Liver (tissue), 10 donors: ENCODE results near the gene KDM5C. TPM values are rescaled to one million over a fixed set of nuclear protein-coding genes. Genes with fewer than 3 reads are reported as not detected.

Source experiments
- DNase-seq: peaks from one replicate; pipeline ENCODE4 v3.0.0-alpha.2; 2017; ENCODE audit warnings: low spot score
- H3K27ac ChIP-seq, 2 donors: one replicate each; pipeline ENCODE4 v1.7.0; 2013; ENCODE audit warnings: inconsistent platforms in 2 of 2, low read length in 2 of 2, control low read depth in 1 of 2, low read depth in 1 of 2, mild to moderate bottlenecking in 1 of 2
- H3K27me3 ChIP-seq, 4 donors: one replicate each; pipeline versions ENCODE4 v1.6.1 to v1.7.0; 2013; ENCODE audit warnings: low read length in 3 of 4, inconsistent platforms in 1 of 4, mild to moderate bottlenecking in 1 of 4, moderate library complexity in 1 of 4; ENCODE audit not compliant: control insufficient read depth in 4 of 4, insufficient read depth in 4 of 4
- H3K36me3 ChIP-seq, 4 donors: one replicate each; pipeline versions ENCODE4 v1.6.1 to v1.7.0; 2013; ENCODE audit warnings: low read length in 3 of 4, mild to moderate bottlenecking in 3 of 4, low read depth in 1 of 4, moderate library complexity in 1 of 4; ENCODE audit not compliant: control insufficient read depth in 4 of 4, insufficient read depth in 3 of 4
- H3K4me1 ChIP-seq, 4 donors: one replicate each; pipeline versions ENCODE4 v1.6.1 to v1.7.0; 2013; ENCODE audit warnings: low read length in 3 of 4, mild to moderate bottlenecking in 3 of 4, moderate library complexity in 1 of 4; ENCODE audit not compliant: control insufficient read depth in 4 of 4, insufficient read depth in 4 of 4
- H3K4me3 ChIP-seq, 3 donors: one replicate each; pipeline versions ENCODE4 v1.6.1 to v1.7.0; 2013; ENCODE audit warnings: low read length in 3 of 3, control low read depth in 1 of 3, low read depth in 1 of 3, mild to moderate bottlenecking in 1 of 3
- H3K9ac ChIP-seq, 2 donors: one replicate each; pipeline ENCODE4 v1.7.0; 2013; ENCODE audit warnings: low read length in 2 of 2, mild to moderate bottlenecking in 2 of 2, moderate library complexity in 2 of 2, control low read depth in 1 of 2, low read depth in 1 of 2
- H3K9me3 ChIP-seq, 4 donors: one replicate each; pipeline versions ENCODE4 v1.6.1 to v1.7.0; 2013; ENCODE audit warnings: low read length in 3 of 4; ENCODE audit not compliant: control insufficient read depth in 4 of 4
- RXRA ChIP-seq, 2 donors: IDR thresholded peaks; 2 replicates each; pipeline ENCODE4 v1.6.1; 2017 to 2018; ENCODE audit warnings: antibody characterized with exemption in 2 of 2, mild to moderate bottlenecking in 1 of 2
- SP1 ChIP-seq: IDR thresholded peaks from 2 replicates; pipeline ENCODE4 v1.6.1; 2018; ENCODE audit warnings: antibody characterized with exemption, mild to moderate bottlenecking
- WGBS: extraction: QIAGEN DNeasy Blood & Tissue Kit; methylation state at CpG from one replicate; pipeline ENCODE4 v1.1.7; 2013; 5-methylcytosine and 5-hydroxymethylcytosine counted together
- polyA plus RNA-seq, 2 donors: library from polyadenylated mRNA; stranded (reverse) in 1 of 2; unstranded in 1 of 2; fragments of 200-250 nt in 1 of 2; fragments of >200 nt in 1 of 2; fragmentation: Nextera tagmentation in 1 of 2; extraction: Ambion mirVana in 1 of 2; gene quantifications; one replicate each; pipeline versions ENCODE4 v1.2.1 to v1.2.3, GENCODE V29; 2013 to 2015
- small RNA-seq: library from RNA; depleted of rRNA; stranded (forward); fragments of <200 nt; gene quantifications from one replicate; pipeline ENCODE3, GENCODE V24; 2014
- total RNA-seq, 2 donors: library from RNA; depleted of rRNA; stranded (reverse); fragments of >200 nt; gene quantifications; one replicate each; pipeline ENCODE4 v1.2.3, GENCODE V29; 2014
- TF ChIP-seq, protein P1 (sequence below): IDR thresholded peaks from 2 replicates; pipeline ENCODE4 v1.6.1; 2016; ENCODE audit warnings: antibody characterized with exemption
- donor health status: healthy.
- donor health status: healthy.
- donor health status: healthy.
- donor health status: healthy.
- donor health status: healthy.

Gene KDM5C
- total and polyA plus RNA-seq, 4 donors: 14.7 to 74.7 (median 27.0) TPM

DNA sequence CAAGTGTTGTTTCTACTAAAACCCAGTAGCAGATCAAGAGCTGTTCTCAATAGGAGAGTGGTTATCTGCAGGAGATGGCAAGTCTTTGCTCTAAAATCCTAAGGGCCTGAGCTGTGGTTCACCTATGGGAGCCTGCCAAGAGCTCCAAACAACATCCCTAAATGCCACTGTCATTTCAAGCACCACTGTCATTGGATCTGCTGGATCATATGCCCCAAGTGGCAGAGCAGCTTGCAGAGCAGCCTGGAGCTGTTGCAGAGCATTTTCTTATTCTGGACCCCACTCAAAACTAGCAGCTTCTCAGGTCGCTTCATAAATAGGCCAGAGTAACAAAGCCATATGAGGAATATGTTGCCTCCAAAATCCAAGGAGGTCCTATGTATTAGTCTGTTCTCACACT lies 71.4 kb downstream of the KDM5C start:
- no peaks in the 10 kb centered on the region for H3K4me1 ChIP-seq
- DNase-seq: no peak
- H3K27me3 ChIP-seq: no peaks in the 10 kb centered on the region
- H3K9ac ChIP-seq: no peak overlapping the region
- no peak overlapping the region for H3K4me3 ChIP-seq
- no peak overlapping the region for H3K27ac ChIP-seq
- no peaks in the 10 kb centered on the region for H3K9me3 ChIP-seq
- WGBS: 97% methylated on average over 1 of the region's 1 CpG
- TF ChIP-seq RXRA (IDR thresholded peaks at IDR 0.05) (no peak), SP1 (no peak)
- TF ChIP-seq, protein P1, sequence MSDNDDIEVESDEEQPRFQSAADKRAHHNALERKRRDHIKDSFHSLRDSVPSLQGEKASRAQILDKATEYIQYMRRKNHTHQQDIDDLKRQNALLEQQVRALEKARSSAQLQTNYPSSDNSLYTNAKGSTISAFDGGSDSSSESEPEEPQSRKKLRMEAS: no peak
- no peaks in the 10 kb centered on the region for H3K36me3 ChIP-seq

Small RNA genes lying within 50 kb of the gene (small RNA-seq; reads per million reads assigned to genes)
- gene AL139396.1 (not detected), gene MIR6894 (0.13 reads per million), gene MIR6895 (not detected)

Other genes starting within 250 kb of the KDM5C start
- under 1 TPM; 0.25 to 0.61 TPM for gene GPR173, start 176.4 kb downstream of the KDM5C start, total RNA-seq
- gene GPR173, start 176.4 kb downstream of the KDM5C start, polyA plus RNA-seq: under 1 TPM in 1 of 2 donors, not detected in 1; 0.07 TPM
- gene TSPYL2, start 142.8 kb downstream of the KDM5C start, total RNA-seq: 1 to 10 TPM; 2.5 to 8.0 TPM
- 1 to 10 TPM; 2.5 to 7.2 TPM for gene TSPYL2, start 142.8 kb downstream of the KDM5C start, polyA plus RNA-seq
- 10 to 100 TPM in 1 of 2 donors, 1 to 10 TPM in 1; 6.7 to 13.6 TPM for gene KANTR, start 131.1 kb downstream of the KDM5C start, total RNA-seq
- gene KANTR, start 131.1 kb downstream of the KDM5C start, polyA plus RNA-seq: 1 to 10 TPM in 1 of 2 donors, under 1 TPM in 1; 0.44 to 2.7 TPM
- gene IQSEC2, start 56.4 kb upstream of the KDM5C start, total RNA-seq: 1 to 10 TPM; 1.0 to 2.1 TPM
- gene IQSEC2, start 56.4 kb upstream of the KDM5C start, polyA plus RNA-seq: 1 to 10 TPM in 1 of 2 donors, under 1 TPM in 1; 0.40 to 1.8 TPM
- 10 to 100 TPM; 20.8 to 25.6 TPM for gene SMC1A, start 197.4 kb upstream of the KDM5C start, total RNA-seq
- 10 to 100 TPM; 11.0 to 15.5 TPM for gene SMC1A, start 197.4 kb upstream of the KDM5C start, polyA plus RNA-seq
- under 1 TPM; 0.14 to 0.25 TPM for gene RIBC1, start 197.7 kb upstream of the KDM5C start, total RNA-seq
- under 1 TPM; 0.08 to 0.42 TPM for gene RIBC1, start 197.7 kb upstream of the KDM5C start, polyA plus RNA-seq
- gene HSD17B10, start 209.2 kb upstream of the KDM5C start, total RNA-seq: 100 to 1,000 TPM in 1 of 2 donors, 10 to 100 TPM in 1; 32.4 to 175 TPM
- gene HSD17B10, start 209.2 kb upstream of the KDM5C start, polyA plus RNA-seq: 100 to 1,000 TPM; 228 to 233 TPM